Measurements from ENCODE around the gene CARMIL3. TPM values are rescaled to one million over a fixed set of nuclear protein-coding genes. Genes with fewer than 3 reads are reported as not detected.

The CARMIL3 gene
- total RNA-seq, 1 donor from 2014 or later = 0.05 TPM

DNA sequence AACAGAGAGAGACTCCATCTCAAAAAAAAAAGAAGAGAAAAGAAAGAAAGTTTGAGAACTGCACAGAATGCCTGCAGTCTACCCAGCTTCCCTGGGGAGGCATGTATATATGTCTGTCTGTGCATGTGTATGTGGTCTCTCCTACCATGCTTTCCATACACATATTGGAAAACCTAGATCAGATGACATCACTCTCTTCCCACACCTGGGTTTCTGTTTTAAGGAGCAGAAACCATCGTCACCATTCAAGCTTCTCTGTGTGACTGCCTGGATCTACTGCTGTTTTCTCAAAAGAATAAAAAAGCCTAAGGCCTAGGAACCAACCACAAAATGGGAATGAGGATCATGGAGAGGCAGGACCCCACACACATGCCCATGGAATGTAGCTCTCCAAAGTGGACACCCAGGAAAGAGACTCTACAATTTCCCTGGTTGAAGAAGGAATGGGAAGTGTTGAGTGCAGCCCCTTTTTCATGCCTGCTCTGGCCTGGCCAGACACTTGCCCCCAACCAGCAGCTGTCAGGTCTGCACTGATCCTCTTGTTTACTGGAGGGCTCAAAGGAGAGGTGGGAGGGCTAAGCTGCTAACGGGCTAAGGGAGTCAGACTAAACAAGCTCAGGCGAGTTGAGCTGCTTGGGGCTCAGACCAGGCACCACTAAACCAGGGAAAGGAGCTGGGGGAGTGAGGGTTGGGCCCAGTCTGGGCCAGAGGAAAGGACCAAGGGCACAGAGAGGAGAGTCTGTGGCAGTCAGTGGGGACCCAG lies 34.6 kb downstream of the CARMIL3 start:
- no peak for DNase-seq (ENCODE audit: low spot score)
- intact Hi-C loops (cut with DNase I) = no loop called here

GRCh38 chr14:24087004-24087403 lies 35.2 kb downstream of the CARMIL3 start:
- DNase-seq (ENCODE audit: low spot score) = no peak
- intact Hi-C loops (cut with DNase I) = no loop called here

DNA sequence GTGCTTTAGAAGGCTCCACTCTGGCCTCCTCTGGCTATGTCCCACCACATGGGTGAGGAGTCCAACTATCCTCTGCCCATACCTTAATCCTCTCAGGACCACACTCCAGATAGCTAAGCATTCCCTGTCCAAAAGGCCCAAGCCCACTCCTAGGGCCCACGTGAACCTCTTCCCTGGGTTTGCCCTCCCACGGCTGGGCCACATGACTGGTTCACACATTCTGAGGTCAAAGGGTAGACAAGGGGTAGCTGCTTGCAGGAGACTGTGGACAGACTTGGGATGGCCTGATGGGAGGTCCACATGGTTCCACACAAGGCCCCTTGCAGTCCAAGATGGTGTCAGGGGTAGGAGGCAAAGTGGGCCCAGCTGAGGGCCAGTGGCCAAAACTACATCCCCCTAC lies 36.3 kb downstream of the CARMIL3 start:
- intact Hi-C loops (cut with DNase I) = no loop called here
- DNase-seq (ENCODE audit: low spot score) = no peak

GRCh38 chr14:24089890-24090289 lies 38.1 kb downstream of the CARMIL3 start:
- intact Hi-C loops (cut with DNase I) = loop anchor here (1.0 to 10.0 kb wide), 3 partner anchors 32 to 105 kb away; partner anchors contain the start of gene DHRS4L2

DNA sequence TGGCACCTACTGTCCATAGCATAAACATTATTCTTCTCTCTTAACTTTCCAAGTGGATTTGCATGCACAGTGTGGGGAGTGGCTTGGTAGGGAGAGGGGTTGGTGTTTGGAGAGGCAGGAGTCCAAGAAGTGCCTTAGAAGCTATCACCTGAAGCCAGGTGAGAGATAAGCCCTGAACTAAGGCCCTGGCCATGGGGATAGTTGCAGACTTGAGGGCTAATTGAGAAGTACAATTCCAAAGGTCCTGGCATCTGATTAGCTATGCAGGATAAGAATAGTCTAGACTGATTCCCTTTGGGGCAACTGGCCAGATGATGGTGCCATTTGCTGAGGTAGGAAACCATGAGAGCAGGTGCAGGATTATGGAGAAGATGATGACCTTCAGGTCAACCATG lies 40.3 kb downstream of the CARMIL3 start:
- intact Hi-C loops (cut with DNase I) = loop anchor here (5.0 to 10.0 kb wide), 2 partner anchors 80 to 107 kb away; partner anchors contain the start of gene DHRS4L2
- no peak for DNase-seq (ENCODE audit: low spot score)

More at GRCh38 chr14:24089890-24090289, 38.1 kb downstream of the CARMIL3 start:
- DNase-seq (ENCODE audit: low spot score) = no peak

- intact Hi-C loops (cut with DNase I) = loop anchor here (5.0 to 10.0 kb wide), 2 partner anchors 80 to 108 kb away; partner anchors contain the start of gene DHRS4L2
Measured at GRCh38 chr14:24092505-24093206, 40.8 kb downstream of the CARMIL3 start.

GRCh38 chr14:24093207-24093900 lies 41.5 kb downstream of the CARMIL3 start:
- DNase-seq (ENCODE audit: low spot score) = no peak
- intact Hi-C loops (cut with DNase I) = loop anchor here (5.0 to 10.0 kb wide), 2 partner anchors 81 to 109 kb away; partner anchors contain the start of gene DHRS4L2

More at GRCh38 chr14:24092505-24093206, 40.8 kb downstream of the CARMIL3 start:
- DNase-seq (ENCODE audit: low spot score) = no peak

- intact Hi-C loops (cut with DNase I) = loop anchor here (5.0 to 10.0 kb wide), 2 partner anchors 82 to 109 kb away; partner anchors contain the start of gene DHRS4L2
- DNase-seq (ENCODE audit: low spot score) = peak; percentile 91
Measured at GRCh38 chr14:24093901-24094840, 42.4 kb downstream of the CARMIL3 start, which contains the start of gene PCK2. Gene PCK2 (plus strand): TSS chr14:24094311. CDS start chr14:24094406, 95 bp downstream.

GRCh38 chr14:24094841-24095270 lies 43.0 kb downstream of the CARMIL3 start:
- DNase-seq (ENCODE audit: low spot score) = no peak
- intact Hi-C loops (cut with DNase I) = loop anchor here (5.0 to 10.0 kb wide), 2 partner anchors 83 to 110 kb away; partner anchors contain the start of gene DHRS4L2

GRCh38 chr14:24095271-24096068 lies 43.7 kb downstream of the CARMIL3 start:
- intact Hi-C loops (cut with DNase I) = loop anchor here (10.0 kb wide), 1 partner anchor 111 kb away; the partner anchor contains the start of gene DHRS4L2
- DNase-seq (ENCODE audit: low spot score) = no peak

DNA sequence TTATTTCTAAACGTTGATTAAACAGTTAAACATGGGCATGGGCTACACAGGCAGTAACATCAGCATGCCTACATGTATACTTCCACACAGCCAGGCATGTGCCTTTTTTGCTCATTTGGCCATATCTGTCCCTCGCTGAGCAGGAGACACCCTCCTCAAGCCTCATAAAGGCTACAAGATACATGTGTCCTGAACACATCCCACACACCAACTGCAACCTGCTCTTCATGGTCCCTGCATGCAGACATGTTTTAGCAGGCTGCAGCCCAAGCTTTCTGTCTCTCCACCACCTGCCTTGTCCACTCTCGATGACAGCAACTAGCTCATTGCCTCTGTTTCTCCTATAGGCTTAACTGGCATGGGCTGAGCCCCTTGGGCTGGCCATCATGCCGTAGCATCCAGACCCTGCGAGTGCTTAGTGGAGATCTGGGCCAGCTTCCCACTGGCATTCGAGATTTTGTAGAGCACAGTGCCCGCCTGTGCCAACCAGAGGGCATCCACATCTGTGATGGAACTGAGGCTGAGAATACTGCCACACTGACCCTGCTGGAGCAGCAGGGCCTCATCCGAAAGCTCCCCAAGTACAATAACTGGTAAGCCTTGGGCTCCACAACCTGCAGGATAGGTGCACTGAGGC lies 44.9 kb downstream of the CARMIL3 start:
- intact Hi-C loops (cut with DNase I) = loop anchor here (10.0 kb wide), 1 partner anchor 112 kb away; the partner anchor contains the start of gene DHRS4L2

GRCh38 chr14:24098229-24098926 lies 46.6 kb downstream of the CARMIL3 start:
- intact Hi-C loops (cut with DNase I) = loop anchor here (10.0 kb wide), 1 partner anchor 114 kb away; the partner anchor contains the start of gene DHRS4L2
- no peak for DNase-seq (ENCODE audit: low spot score)

More for the DNA sequence above, 44.9 kb downstream of the CARMIL3 start:
- no peak for DNase-seq (ENCODE audit: low spot score)

- intact Hi-C loops (cut with DNase I) = loop anchor here (10.0 kb wide), 1 partner anchor 114 kb away; the partner anchor contains the start of gene DHRS4L2
Measured at GRCh38 chr14:24098927-24099813, 47.4 kb downstream of the CARMIL3 start.

GRCh38 chr14:24100197-24100981 lies 48.6 kb downstream of the CARMIL3 start:
- intact Hi-C loops (cut with DNase I) = no loop called here
- DNase-seq (ENCODE audit: low spot score) = no peak

More at GRCh38 chr14:24098927-24099813, 47.4 kb downstream of the CARMIL3 start:
- DNase-seq (ENCODE audit: low spot score) = no peak

Measured in cardiac septum (tissue), 1 donor.